HG02571 (cell line): ENCODE data around the gene TAS1R3.
"Not testable (repeated sequence)": the region's sequence is repeated elsewhere in the genome, so short reads cannot be mapped to it uniquely, and the experiment has no call there.

Experiments used
- ATAC-seq: cut with Tn5 transposase; IDR thresholded peaks from one replicate; pipeline ENCODE4 v1.9.1; 2021; ENCODE audit warnings: mild to moderate bottlenecking, moderate library complexity; ENCODE audit not compliant: unreplicated experiment

Gene TAS1R3

DNA sequence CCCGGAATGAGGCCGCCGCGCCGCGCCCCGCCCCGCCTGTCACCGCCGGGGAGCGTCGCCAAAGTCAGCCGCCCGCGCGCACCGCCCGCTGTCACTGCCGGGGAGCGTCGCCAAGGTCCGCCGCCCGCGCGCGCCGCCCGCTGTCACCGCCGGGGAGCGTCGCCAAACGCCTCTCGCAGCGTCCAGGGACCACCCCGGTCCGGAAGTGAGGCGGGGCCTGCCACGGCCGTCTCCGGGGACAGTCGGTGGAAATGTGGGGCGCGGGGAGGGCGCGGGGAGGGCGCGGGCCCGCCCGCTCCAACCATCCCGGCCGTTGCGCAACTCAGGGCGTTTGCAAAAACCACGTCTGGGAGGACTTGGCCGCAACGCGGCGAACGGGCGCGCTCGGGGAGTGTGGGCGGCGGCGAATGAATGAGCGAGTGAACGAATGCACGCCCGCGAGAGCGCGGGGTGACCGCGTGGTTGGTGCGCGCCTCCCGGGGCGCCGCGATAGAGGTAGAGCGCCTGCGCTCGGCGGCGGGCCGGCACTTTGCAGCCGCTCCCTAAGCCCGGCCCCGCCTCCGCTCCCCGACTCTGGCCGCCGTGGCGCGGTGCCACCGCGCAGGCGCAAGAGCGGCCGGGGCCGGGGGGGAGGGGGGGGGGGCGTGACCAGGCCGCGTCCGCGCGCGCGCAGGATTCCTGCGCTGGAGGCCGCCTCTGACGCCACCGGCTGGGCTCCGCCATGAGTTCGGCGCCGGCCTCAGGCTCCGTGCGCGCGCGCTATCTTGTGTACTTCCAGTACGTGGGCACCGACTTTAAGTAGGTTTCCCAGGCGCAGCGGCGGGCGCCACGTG is 22.9 kb upstream of the TAS1R3 start, which contains the start of the genes ACAP3 and PUSL1:
ACAP3 (minus strand) TSS at position 8 of the 833 bp plus-strand sequence. CDS start 115 bp downstream, outside the sequence.
PUSL1 (plus strand) TSS at position 675 of the 833 bp plus-strand sequence; CDS start at position 722, 47 bp downstream.
- peak; percentile 52 for ATAC-seq

GRCh38 chr1:1308756-1309250 is 22.3 kb upstream of the TAS1R3 start:
- ATAC-seq, result no peak

GRCh38 chr1:1309251-1310108 is 21.6 kb upstream of the TAS1R3 start:
- no peak for ATAC-seq

- ATAC-seq, result no peak
Measured at GRCh38 chr1:1310109-1310385, 21.0 kb upstream of the TAS1R3 start.

DNA sequence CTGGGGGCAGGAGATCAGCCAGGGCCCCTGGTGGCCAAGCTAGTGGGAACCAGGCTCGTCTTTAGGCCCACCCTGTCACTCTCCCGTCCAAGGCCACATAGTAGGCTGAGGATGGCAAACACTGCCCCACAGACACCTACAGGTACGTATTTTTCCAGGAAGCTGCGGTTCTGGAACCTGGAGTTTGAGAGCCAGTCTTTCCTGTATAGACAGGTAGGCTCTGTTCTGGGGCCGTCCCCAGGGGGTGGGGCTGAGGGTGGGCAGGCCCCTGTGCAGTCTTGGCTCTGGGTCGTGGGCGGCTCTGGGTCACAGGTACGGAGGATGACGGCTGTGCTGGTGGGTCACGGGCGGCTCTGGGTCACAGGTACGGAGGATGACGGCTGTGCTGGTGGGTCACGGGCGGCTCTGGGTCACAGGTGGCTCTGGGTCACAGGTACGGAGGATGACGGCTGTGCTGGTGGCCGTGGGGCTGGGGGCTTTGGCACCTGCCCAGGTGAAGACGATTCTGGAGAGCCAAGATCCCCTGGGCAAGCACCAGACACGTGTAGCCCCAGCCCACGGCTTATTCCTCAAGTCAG is 20.5 kb upstream of the TAS1R3 start:
- no peak for ATAC-seq

GRCh38 chr1:1311107-1312104 is 19.7 kb upstream of the TAS1R3 start:
- ATAC-seq, result no peak

GRCh38 chr1:1312450-1313314 is 18.4 kb upstream of the TAS1R3 start:
- ATAC-seq, result no peak

GRCh38 chr1:1313500-1314236 is 17.4 kb upstream of the TAS1R3 start:
- no peak for ATAC-seq

DNA sequence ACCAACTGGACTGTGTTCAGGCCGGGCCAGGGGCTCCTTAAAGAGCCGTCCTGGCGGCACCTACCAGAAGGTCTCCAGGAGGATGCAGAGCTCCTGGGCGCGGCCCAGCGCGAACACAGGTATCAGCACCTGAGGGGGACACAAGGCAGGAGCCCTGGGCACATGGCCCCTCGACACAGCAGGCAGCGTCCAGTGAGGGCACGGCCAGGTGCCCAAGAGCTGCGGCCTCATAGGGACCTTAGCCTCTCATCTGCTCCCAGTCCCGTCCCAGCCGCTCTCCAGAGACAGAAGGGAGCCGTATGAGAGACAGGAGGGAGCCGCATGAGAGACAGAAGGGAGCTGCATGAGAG is 16.9 kb upstream of the TAS1R3 start:
- ATAC-seq, result no peak

GRCh38 chr1:1314678-1315335 is 16.3 kb upstream of the TAS1R3 start:
- ATAC-seq, result no peak

GRCh38 chr1:1315435-1315954 is 15.6 kb upstream of the TAS1R3 start:
- ATAC-seq, result no peak

DNA sequence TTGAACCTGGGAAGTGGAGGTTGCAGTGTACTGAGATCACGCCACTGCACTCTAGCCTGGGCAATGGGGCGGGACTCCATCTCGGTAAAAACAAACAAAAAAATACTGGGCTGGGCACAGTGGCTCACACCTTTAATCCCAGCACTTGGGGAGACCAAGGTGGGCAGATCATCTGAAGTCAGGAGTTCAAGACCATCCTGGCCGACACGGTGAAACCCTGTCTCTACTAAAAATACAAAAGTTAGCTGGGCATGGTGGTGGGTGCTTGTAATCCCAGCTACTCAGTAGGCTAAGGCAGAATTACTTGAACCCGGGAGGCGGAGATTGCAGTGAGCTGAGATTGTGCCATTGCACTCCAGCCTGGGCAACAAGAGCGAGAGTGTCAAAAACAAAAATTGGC is 14.9 kb upstream of the TAS1R3 start:
- ATAC-seq, result not testable (repeated sequence)

DNA sequence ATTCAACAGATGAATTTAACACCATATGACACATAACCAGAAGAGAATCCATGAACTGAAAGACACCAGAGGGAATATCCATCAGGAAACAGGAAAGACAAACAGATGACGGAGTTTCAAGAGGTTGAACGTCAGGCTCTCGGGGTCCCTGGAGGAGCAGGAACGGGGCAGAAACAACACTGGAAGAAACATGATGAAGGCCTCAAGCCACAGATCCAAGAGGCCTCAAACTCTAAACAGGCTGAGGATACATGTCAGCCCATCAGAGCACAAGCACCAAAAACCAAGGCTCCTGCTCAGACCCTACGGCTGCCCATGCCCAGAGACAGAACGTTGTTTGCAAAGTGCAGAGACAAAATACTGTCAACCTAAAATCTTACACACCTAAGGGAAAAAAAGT is 13.7 kb upstream of the TAS1R3 start:
- no peak for ATAC-seq

- no peak for ATAC-seq
Measured at GRCh38 chr1:1318131-1318652, 12.9 kb upstream of the TAS1R3 start.

DNA sequence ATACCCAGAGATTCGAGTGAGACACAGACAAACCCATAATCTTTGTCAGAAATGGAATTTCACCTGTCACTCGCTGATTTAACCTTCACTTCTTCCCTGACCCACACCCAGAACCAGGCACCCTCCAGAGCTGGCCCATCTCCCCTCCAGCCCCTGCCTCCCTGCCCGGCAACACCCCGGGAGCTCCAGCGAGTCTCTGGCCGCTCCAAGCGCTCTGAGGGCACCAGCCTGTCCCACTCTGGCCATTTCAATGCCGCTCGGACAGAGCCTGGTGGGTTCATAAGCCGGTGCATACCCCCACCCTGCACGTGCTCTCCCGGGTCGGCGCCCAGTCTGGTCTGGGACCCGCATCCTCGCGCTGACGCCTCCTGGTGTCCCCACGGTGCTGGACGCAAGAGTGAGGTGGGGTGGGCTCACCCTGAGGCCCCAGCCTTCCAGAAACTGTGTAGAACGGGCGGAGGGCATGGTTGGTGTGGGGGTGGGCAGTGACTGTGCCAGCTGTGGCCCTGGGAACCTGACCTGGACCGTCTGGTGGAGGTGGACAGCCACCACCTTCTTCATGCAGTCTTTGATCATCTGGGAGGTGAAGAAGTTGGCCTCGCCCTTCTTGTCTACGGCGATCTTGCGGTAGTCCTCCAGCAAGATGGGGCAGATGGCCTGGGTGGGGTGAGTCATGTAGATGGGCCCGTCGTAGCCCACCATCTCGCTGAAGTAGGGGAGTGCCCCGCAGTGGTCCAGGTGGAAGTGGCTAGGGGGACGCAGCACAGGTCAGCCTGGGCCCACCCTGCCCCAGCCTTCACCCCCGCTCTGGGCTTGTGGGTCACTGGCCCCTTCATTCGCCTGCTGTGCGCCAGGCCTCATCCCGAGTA is 12.1 kb upstream of the TAS1R3 start:
- ATAC-seq, result no peak

DNA sequence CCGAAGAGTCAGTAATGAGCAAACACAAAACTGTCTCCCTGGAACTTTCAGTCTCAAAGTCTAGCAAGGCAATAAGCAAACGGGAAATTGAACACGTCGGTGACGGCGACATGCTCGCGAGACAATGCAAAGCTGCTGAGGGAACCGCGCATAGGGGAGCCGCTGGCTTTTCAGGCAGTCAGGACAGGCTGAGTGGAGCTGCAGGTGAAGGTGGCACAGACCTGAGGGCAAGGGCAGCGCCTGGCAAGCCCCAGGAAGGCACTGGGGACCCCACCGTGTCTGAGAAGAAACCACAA is 11.5 kb upstream of the TAS1R3 start:
- no peak for ATAC-seq
